Left lung (tissue), 10 donors: Measurements from ENCODE around the gene TAS1R3. TPM values are rescaled to one million over a fixed set of nuclear protein-coding genes. Genes with fewer than 3 reads are reported as not detected.

ENCODE experiments used
- ATAC-seq: fragments of 200-7000 bp; cut with Tn5 transposase; one replicate; pipeline ENCODE4 v1.9.1; 2020; ENCODE audit warnings: moderate library complexity
- DNase-seq, 4 donors: peaks; one replicate each; pipeline ENCODE4 v3.0.0-alpha.2; 2013 to 2020
- H3K27ac ChIP-seq, 2 donors: fragments of 200-600 bp; sonication (generic) in 1 of 2; one replicate each; pipeline versions ENCODE4 v1.5.0 to v1.8.0; 2020 to 2021
- H3K27me3 ChIP-seq, 2 donors: fragments of 200-600 bp; sonication (generic) in 1 of 2; one replicate each; pipeline versions ENCODE4 v1.5.0 to v1.8.0; 2020 to 2021
- H3K36me3 ChIP-seq, 2 donors: fragments of 200-600 bp; sonication (generic) in 1 of 2; one replicate each; pipeline versions ENCODE4 v1.5.0 to v1.8.0; 2020 to 2021
- H3K4me1 ChIP-seq, 2 donors: fragments of 200-600 bp; one replicate each; pipeline ENCODE4 v1.8.0; 2021
- H3K4me3 ChIP-seq, 2 donors: fragments of 200-600 bp; sonication (generic) in 1 of 2; one replicate each; pipeline versions ENCODE4 v1.5.0 to v1.8.0; 2020 to 2021; ENCODE audit warnings: mild to moderate bottlenecking in 1 of 2
- H3K9me3 ChIP-seq, 2 donors: fragments of 200-600 bp; sonication (generic) in 1 of 2; one replicate each; pipeline versions ENCODE4 v1.5.0 to v1.8.0; 2020 to 2021
- intact Hi-C, 2 donors: fragments of 100-400 bp; cut with DNase I; formaldehyde crosslinking; loops; one replicate each; pipeline versions ENCODE4 v1.11.2 to v1.14.2; 2022
- polyA plus RNA-seq, 6 donors: library from polyadenylated mRNA; unstranded; fragments of 120-200 nt; gene quantifications; one replicate each; pipeline ENCODE4 v1.2.1, GENCODE V29; 2013; ENCODE audit not compliant: insufficient read length in 6 of 6
- total RNA-seq, 2 donors: library from RNA; stranded (reverse); fragmentation: NEBNext Ultra II Directional; extraction: Animal tissue kit (Norgen Biotek cat#: 25700); gene quantifications; one replicate each; pipeline ENCODE4 v1.2.1, GENCODE V29; 2021
- TF ChIP-seq, protein P1 (sequence below), 2 donors: fragments of 200-600 bp; sonication (generic) in 1 of 2; IDR thresholded peaks; one replicate each; pipeline versions ENCODE4 v1.5.0 to v1.8.0; 2021; ENCODE audit warnings: antibody characterized with exemption in 2 of 2
- donor health status: DM: no; HTN: yes; CAD: no.
- donor health status: DM: no; HTN: no; CAD: no.

Gene TAS1R3
- total and polyA plus RNA-seq, 8 donors: 0.20 to 0.75 (median 0.34) TPM

DNA sequence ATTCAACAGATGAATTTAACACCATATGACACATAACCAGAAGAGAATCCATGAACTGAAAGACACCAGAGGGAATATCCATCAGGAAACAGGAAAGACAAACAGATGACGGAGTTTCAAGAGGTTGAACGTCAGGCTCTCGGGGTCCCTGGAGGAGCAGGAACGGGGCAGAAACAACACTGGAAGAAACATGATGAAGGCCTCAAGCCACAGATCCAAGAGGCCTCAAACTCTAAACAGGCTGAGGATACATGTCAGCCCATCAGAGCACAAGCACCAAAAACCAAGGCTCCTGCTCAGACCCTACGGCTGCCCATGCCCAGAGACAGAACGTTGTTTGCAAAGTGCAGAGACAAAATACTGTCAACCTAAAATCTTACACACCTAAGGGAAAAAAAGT, 13.7 kb upstream of the TAS1R3 start:
- DNase-seq (no peak), ATAC-seq (no peak)
- Histone ChIP-seq H3K27ac (peak overlapping the region; percentile 38 to 65), H3K4me1 (peaks cover 7 to 36% of the 10 kb centered on the region in 2 donors), H3K9me3 (no peaks in the 10 kb centered on the region), H3K27me3 (no peaks in the 10 kb centered on the region), H3K36me3 (peaks cover 0 to 86% of the 10 kb centered on the region in 2 donors), H3K4me3 (no peak overlapping the region)
- TF ChIP-seq, protein P1, sequence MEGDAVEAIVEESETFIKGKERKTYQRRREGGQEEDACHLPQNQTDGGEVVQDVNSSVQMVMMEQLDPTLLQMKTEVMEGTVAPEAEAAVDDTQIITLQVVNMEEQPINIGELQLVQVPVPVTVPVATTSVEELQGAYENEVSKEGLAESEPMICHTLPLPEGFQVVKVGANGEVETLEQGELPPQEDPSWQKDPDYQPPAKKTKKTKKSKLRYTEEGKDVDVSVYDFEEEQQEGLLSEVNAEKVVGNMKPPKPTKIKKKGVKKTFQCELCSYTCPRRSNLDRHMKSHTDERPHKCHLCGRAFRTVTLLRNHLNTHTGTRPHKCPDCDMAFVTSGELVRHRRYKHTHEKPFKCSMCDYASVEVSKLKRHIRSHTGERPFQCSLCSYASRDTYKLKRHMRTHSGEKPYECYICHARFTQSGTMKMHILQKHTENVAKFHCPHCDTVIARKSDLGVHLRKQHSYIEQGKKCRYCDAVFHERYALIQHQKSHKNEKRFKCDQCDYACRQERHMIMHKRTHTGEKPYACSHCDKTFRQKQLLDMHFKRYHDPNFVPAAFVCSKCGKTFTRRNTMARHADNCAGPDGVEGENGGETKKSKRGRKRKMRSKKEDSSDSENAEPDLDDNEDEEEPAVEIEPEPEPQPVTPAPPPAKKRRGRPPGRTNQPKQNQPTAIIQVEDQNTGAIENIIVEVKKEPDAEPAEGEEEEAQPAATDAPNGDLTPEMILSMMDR (IDR thresholded peaks at IDR 0.05): no peak
- intact Hi-C loops: no loop called here

DNA sequence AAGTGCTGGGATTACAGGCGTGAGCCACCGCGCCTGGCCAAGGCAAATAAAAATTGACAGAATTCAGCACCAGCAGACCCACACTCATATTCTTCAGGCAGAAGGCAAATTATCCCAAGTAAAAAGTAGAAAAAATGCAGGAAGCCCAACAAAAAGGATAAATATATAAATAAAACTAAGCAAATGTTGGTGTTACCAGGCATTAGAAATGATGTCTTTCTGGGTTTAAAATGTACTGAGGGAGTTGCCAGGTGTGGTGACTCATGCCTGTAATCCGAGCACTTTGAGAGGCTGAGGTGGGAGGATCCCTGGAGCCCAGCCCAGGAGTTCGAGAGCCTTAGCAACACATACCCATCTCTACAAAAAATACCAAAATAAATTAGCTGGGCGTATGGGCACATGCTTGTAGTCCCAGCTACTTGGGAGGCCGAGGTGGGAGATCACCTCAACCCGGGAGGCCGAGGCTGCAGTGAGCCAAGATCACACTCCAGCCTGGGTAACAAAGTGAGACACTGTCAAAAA, 12.9 kb upstream of the TAS1R3 start:
- DNase-seq: peak in 2 of 4 donors; percentile 60 to 83
- TF ChIP-seq, protein P1 (IDR thresholded peaks at IDR 0.05): no peak
- no peaks in the 10 kb centered on the region for H3K9me3 ChIP-seq
- H3K27me3 ChIP-seq: no peaks in the 10 kb centered on the region
- intact Hi-C loops: no loop called here
- peaks cover 7 to 42% of the 10 kb centered on the region in 2 donors for H3K4me1 ChIP-seq
- peak; percentile 88 for ATAC-seq
- H3K27ac ChIP-seq: peak overlapping the region; percentile 38 to 65
- H3K36me3 ChIP-seq: peaks cover 0 to 78% of the 10 kb centered on the region in 2 donors
- H3K4me3 ChIP-seq: no peak overlapping the region

DNA sequence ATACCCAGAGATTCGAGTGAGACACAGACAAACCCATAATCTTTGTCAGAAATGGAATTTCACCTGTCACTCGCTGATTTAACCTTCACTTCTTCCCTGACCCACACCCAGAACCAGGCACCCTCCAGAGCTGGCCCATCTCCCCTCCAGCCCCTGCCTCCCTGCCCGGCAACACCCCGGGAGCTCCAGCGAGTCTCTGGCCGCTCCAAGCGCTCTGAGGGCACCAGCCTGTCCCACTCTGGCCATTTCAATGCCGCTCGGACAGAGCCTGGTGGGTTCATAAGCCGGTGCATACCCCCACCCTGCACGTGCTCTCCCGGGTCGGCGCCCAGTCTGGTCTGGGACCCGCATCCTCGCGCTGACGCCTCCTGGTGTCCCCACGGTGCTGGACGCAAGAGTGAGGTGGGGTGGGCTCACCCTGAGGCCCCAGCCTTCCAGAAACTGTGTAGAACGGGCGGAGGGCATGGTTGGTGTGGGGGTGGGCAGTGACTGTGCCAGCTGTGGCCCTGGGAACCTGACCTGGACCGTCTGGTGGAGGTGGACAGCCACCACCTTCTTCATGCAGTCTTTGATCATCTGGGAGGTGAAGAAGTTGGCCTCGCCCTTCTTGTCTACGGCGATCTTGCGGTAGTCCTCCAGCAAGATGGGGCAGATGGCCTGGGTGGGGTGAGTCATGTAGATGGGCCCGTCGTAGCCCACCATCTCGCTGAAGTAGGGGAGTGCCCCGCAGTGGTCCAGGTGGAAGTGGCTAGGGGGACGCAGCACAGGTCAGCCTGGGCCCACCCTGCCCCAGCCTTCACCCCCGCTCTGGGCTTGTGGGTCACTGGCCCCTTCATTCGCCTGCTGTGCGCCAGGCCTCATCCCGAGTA, 12.1 kb upstream of the TAS1R3 start:
- H3K4me3 ChIP-seq: no peak overlapping the region
- TF ChIP-seq, protein P1 (IDR thresholded peaks at IDR 0.05): no peak
- H3K27ac ChIP-seq: peak overlapping the region; percentile 38 to 65
- H3K27me3 ChIP-seq: no peaks in the 10 kb centered on the region
- intact Hi-C loops: no loop called here
- H3K4me1 ChIP-seq: peaks cover 7 to 47% of the 10 kb centered on the region in 2 donors
- H3K9me3 ChIP-seq: no peaks in the 10 kb centered on the region
- peaks cover 0 to 70% of the 10 kb centered on the region in 2 donors for H3K36me3 ChIP-seq
- DNase-seq (no peak), ATAC-seq (no peak)

DNA sequence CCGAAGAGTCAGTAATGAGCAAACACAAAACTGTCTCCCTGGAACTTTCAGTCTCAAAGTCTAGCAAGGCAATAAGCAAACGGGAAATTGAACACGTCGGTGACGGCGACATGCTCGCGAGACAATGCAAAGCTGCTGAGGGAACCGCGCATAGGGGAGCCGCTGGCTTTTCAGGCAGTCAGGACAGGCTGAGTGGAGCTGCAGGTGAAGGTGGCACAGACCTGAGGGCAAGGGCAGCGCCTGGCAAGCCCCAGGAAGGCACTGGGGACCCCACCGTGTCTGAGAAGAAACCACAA, 11.5 kb upstream of the TAS1R3 start:
- intact Hi-C loops: no loop called here
- Histone ChIP-seq H3K4me3 (no peak overlapping the region), H3K4me1 (peaks cover 7 to 47% of the 10 kb centered on the region in 2 donors), H3K36me3 (peaks cover 0 to 64% of the 10 kb centered on the region in 2 donors), H3K9me3 (no peaks in the 10 kb centered on the region), H3K27me3 (no peaks in the 10 kb centered on the region), H3K27ac (no peak overlapping the region)
- DNase-seq (no peak), ATAC-seq (no peak)
- TF ChIP-seq, protein P1 (IDR thresholded peaks at IDR 0.05): no peak

DNA sequence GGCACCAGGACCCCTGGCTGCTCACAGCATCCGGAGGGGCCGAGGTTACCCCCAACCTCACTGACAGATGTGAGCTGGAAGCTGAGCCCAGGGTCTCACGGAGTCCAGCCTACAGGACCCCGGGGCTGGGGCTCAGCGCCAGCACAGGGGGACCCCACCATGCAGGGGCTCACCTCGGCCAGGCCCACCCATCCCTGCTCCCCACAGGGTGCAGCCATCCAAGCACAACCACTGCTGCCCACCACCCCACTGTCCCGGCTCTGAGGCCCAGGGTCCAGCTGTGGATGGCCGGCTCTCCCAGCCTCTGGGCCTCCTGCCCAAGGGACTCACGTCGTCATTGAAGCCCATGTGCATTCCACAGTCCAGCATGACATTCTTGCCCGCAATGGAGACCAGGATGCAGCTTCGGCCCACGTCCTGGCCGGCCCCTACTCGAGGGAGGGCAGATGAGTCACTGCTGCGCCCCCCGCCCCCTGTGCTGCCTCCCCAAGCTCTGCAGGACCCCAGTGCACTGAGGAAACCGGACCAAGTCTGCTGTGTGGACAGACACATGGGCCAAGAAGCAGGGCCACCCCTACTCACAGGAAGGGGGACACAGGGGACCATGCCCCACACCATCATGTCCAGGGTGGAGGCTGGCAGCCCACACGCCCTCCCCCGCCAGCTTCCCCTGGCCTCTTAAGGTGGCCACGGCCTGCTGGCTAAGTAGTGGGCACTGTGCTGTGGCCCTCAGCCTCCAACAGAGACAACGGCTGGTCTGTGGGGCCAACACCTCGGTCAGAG, 10.2 kb upstream of the TAS1R3 start:
- TF ChIP-seq, protein P1 (IDR thresholded peaks at IDR 0.05): no peak
- H3K27me3 ChIP-seq: no peaks in the 10 kb centered on the region
- no peak for DNase-seq
- no peaks in the 10 kb centered on the region for H3K9me3 ChIP-seq
- ATAC-seq: no peak
- peaks cover 0 to 56% of the 10 kb centered on the region in 2 donors for H3K36me3 ChIP-seq
- H3K27ac ChIP-seq: no peak overlapping the region
- H3K4me3 ChIP-seq: no peak overlapping the region
- intact Hi-C loops: no loop called here
- H3K4me1 ChIP-seq: peaks cover 13 to 56% of the 10 kb centered on the region in 2 donors
